Kidney (tissue), 11 donors: ENCODE data around the gene TSC2. TPM values are rescaled to one million over a fixed set of nuclear protein-coding genes. Genes with fewer than 3 reads are reported as not detected.
A peak's percentile ranks its signal among the peaks of the same experiment; 100 is the strongest.
"Not testable (repeated sequence)": the region's sequence is repeated elsewhere in the genome, so short reads cannot be mapped to it uniquely, and the experiment has no call there.

Experiments
- DNase-seq, 5 donors: peaks; one replicate each; pipeline ENCODE4 v3.0.0-alpha.2; 2013 to 2020
- FAIRE-seq: peaks from 2 replicates; lab custom pipeline; 2012; peaks lifted over from hg19 to GRCh38; lab: Jason Lieb, UNC
- H3K27ac ChIP-seq, 2 donors: one replicate each; pipeline ENCODE4 v1.7.0; 2013; ENCODE audit warnings: low read depth in 2 of 2, low read length in 2 of 2, inconsistent platforms in 1 of 2
- H3K27me3 ChIP-seq: one replicate; pipeline ENCODE4 v1.7.1; 2013; ENCODE audit warnings: low read length, inconsistent platforms; ENCODE audit not compliant: control insufficient read depth, insufficient read depth
- H3K36me3 ChIP-seq, 3 donors: one replicate each; pipeline versions ENCODE4 v1.7.0 to v1.7.1; 2013; ENCODE audit warnings: low read length in 3 of 3, control low read depth in 1 of 3, inconsistent platforms in 1 of 3; ENCODE audit not compliant: insufficient read depth in 3 of 3, control insufficient read depth in 2 of 3
- H3K4me1 ChIP-seq, 3 donors: one replicate each; pipeline versions ENCODE4 v1.7.0 to v1.7.1; 2013; ENCODE audit warnings: low read length in 3 of 3, inconsistent platforms in 1 of 3, low read depth in 1 of 3; ENCODE audit not compliant: control insufficient read depth in 2 of 3, insufficient read depth in 2 of 3
- H3K4me3 ChIP-seq, 3 donors: one replicate each; pipeline versions ENCODE4 v1.7.0 to v1.8.1; 2013; ENCODE audit warnings: low read length in 3 of 3, control low read depth in 1 of 3, inconsistent platforms in 1 of 3
- H3K9ac ChIP-seq, 3 donors: one replicate each; pipeline versions ENCODE4 v1.7.0 to v1.7.1; 2013; ENCODE audit warnings: low read length in 3 of 3, control low read depth in 1 of 3, inconsistent platforms in 1 of 3
- H3K9me3 ChIP-seq, 3 donors: one replicate each; pipeline versions ENCODE4 v1.7.0 to v1.7.1; 2013; ENCODE audit warnings: low read length in 3 of 3, control low read depth in 1 of 3, inconsistent platforms in 1 of 3; ENCODE audit not compliant: control insufficient read depth in 2 of 3, insufficient read depth in 1 of 3
- intact Hi-C: fragments of 100-400 bp; cut with DNase I; formaldehyde crosslinking; loops from one replicate; pipeline ENCODE4 v1.11.1; 2022
- polyA plus RNA-seq: library from polyadenylated mRNA; stranded (reverse); fragments of 350-450 nt; fragmentation: Illumina TruSeq; extraction: RNeasy Lipid Tissue Mini Kit (QIAGEN cat#74804); gene quantifications from one replicate; pipeline ENCODE4 v1.2.3, GENCODE V29; 2014; ENCODE audit warnings: low read depth, low replicate concordance; ENCODE audit not compliant: insufficient read depth
- total RNA-seq: library from RNA; stranded (reverse); fragmentation: NEBNext Ultra II Directional; extraction: Animal tissue kit (Norgen Biotek cat#: 25700); gene quantifications from one replicate; pipeline ENCODE4 v1.2.1, GENCODE V29; 2021
- donor health status: control.
- donor health status: control.
- donor health status: DM: yes; HTN: yes; CAD: no.
- donor health status: Normal renal cell carcinoma (clear cell type).

The TSC2 gene
- total and polyA plus RNA-seq, 2 donors from 2014 or later = 40.0 to 151 TPM

- H3K27me3 ChIP-seq, H3K36me3 ChIP-seq, H3K9me3 ChIP-seq, intact Hi-C loops, FAIRE-seq, H3K4me3 ChIP-seq: not testable (repeated sequence)
- H3K9ac ChIP-seq = peak overlapping the region in 1 of 3 donors; percentile 26
- H3K27ac ChIP-seq = peak overlapping the region; percentile 76 to 85
- peak in 2 of 5 donors; percentile 75 to 76 for DNase-seq
- peaks cover 0 to 18% (median 0%) of the 10 kb centered on the region in 3 donors for H3K4me1 ChIP-seq
Measured at GRCh38 chr16:2125609-2126008, 77.8 kb downstream of the TSC2 start.

GRCh38 chr16:2126161-2126743 is 78.5 kb downstream of the TSC2 start:
- DNase-seq = peak in 1 of 5 donors; percentile 68
- Histone ChIP-seq H3K4me1 (peaks cover 0 to 18% (median 0%) of the 10 kb centered on the region in 3 donors), H3K27ac (peak overlapping the region in 1 of 2 donors; percentile 22)
- FAIRE-seq, H3K27me3 ChIP-seq, H3K9ac ChIP-seq, intact Hi-C loops, H3K4me3 ChIP-seq, H3K9me3 ChIP-seq, H3K36me3 ChIP-seq: not testable (repeated sequence)

DNA sequence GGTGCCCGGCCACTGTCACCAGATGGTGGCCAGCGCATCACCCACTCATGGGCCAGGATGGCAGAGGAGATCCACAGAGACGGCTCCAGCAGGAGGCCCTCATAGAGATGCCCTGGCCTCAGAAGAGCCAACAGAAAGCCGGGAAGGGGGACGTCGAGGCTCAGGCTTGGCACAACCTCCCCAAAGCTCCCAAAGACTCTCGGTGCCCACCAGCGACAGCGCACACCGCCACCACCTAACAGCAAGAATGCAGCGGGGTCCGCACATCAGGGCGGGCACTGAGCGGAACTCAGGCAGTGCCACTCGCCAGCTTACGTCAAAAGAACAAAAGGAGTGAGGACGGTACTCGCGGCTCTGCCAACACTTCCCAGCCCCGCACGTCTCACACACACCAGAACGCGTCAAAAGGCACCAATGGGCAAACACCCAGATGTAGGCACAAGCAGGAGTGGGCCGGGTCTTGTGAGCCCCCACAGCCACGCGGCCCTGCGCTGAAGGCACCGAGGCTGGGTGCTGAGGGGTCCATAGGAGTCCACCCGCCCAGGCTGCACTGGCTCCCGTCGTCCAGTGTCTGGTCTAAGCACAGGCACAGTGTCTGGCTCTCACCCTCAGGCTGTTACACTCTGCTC is 79.3 kb downstream of the TSC2 start:
- intact Hi-C loops, H3K27ac ChIP-seq, H3K9me3 ChIP-seq, H3K27me3 ChIP-seq, H3K4me3 ChIP-seq, H3K9ac ChIP-seq, H3K36me3 ChIP-seq, FAIRE-seq: not testable (repeated sequence)
- H3K4me1 ChIP-seq = peaks cover 0 to 18% (median 0%) of the 10 kb centered on the region in 3 donors
- DNase-seq = peak in 2 of 5 donors; percentile 76 to 86

- FAIRE-seq, H3K9me3 ChIP-seq, H3K27me3 ChIP-seq, H3K27ac ChIP-seq, H3K36me3 ChIP-seq, intact Hi-C loops, H3K4me3 ChIP-seq, H3K9ac ChIP-seq: not testable (repeated sequence)
- peaks cover 0 to 18% (median 0%) of the 10 kb centered on the region in 3 donors for H3K4me1 ChIP-seq
- DNase-seq = peak; percentile 34 to 86 (median 67)
Measured at GRCh38 chr16:2127630-2128280, 80.0 kb downstream of the TSC2 start.

- H3K9me3 ChIP-seq, intact Hi-C loops, H3K4me3 ChIP-seq, H3K36me3 ChIP-seq, H3K27me3 ChIP-seq, FAIRE-seq, H3K27ac ChIP-seq, DNase-seq, H3K9ac ChIP-seq: not testable (repeated sequence)
- H3K4me1 ChIP-seq = peaks cover 0 to 18% (median 0%) of the 10 kb centered on the region in 3 donors
Measured at GRCh38 chr16:2129251-2129650, 81.5 kb downstream of the TSC2 start.

DNA sequence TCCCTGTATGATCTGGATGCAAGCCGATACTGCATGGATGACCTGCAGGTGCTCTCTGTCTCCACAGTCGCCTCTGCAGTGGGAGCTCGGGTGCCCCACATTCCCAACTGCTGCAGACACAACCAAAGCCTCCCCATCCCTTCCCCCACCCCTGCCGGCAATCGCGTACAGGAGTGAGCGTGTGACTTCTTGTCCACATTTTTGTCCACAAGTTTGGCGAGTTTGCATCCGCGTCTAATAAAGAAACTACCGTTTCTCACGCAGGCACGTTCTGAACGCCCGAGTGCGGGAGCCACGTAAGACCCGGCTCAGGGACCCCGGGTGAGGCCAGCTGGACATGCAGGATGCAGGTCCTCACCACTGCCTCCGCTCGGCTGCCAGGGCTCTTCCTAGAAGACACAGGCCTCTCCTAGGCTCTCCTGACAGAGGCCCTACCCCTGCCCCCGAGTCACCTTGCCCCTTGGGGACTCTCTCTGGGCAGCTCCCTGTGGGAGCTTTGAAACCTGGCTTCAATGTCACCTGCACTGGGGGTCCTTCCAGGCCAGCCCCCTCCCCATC is 82.2 kb downstream of the TSC2 start:
- H3K27me3 ChIP-seq, H3K36me3 ChIP-seq, H3K9me3 ChIP-seq, H3K4me3 ChIP-seq, intact Hi-C loops, H3K27ac ChIP-seq, FAIRE-seq, H3K9ac ChIP-seq: not testable (repeated sequence)
- peak in 1 of 5 donors; percentile 59 for DNase-seq
- peaks cover 0 to 16% (median 0%) of the 10 kb centered on the region in 3 donors for H3K4me1 ChIP-seq

GRCh38 chr16:2133797-2134196 is 86.0 kb downstream of the TSC2 start:
- H3K4me3 ChIP-seq, FAIRE-seq, H3K27ac ChIP-seq, H3K4me1 ChIP-seq, H3K27me3 ChIP-seq, intact Hi-C loops, H3K36me3 ChIP-seq, H3K9ac ChIP-seq, H3K9me3 ChIP-seq: not testable (repeated sequence)
- DNase-seq = peak in 1 of 5 donors; percentile 58

DNA sequence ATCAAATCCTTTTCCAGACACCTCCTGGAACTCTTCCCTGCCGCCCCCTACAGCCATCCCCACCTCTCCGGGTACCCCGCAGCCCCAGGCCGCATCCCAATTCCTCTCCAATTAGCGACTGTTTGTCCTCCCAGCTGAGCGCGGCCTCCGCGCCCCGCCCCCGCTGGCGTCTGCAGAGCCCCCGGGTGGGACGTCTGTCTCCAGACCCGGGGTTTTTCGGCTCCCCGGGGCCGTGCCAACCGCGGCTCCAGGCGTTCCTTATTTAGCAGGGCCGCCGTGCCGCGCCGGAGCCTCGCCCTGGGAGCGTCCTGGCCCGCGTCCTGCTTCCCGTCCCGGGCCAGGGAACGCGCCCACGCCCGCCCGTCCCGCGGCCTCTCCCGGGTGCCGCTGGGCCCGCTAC is 87.3 kb downstream of the TSC2 start:
- H3K9ac ChIP-seq, H3K4me1 ChIP-seq, H3K27ac ChIP-seq, FAIRE-seq, H3K9me3 ChIP-seq, H3K4me3 ChIP-seq, H3K27me3 ChIP-seq, intact Hi-C loops, H3K36me3 ChIP-seq: not testable (repeated sequence)
- DNase-seq = peak in 2 of 5 donors; percentile 58 to 75
